Astrocyte (in vitro differentiated cells and primary cell): Measurements from ENCODE around the gene MAP6. TPM values are rescaled to one million over a fixed set of nuclear protein-coding genes. Genes with fewer than 3 reads are reported as not detected.

Experiments used
- DNase-seq: peaks from one replicate; pipeline ENCODE4 v3.0.0-alpha.2; 2010; ENCODE audit warnings: low read depth
- FAIRE-seq: peaks from 2 replicates; lab custom pipeline; 2011; peaks lifted over from hg19 to GRCh38; lab: Jason Lieb, UNC
- H2AFZ ChIP-seq: 2 replicates; pipeline ENCODE4 v1.6.0; 2012; ENCODE audit warnings: low read depth, low read length, inconsistent platforms
- H3K27ac ChIP-seq: 2 replicates; pipeline ENCODE4 v1.5.1; 2011; ENCODE audit warnings: low read depth, low read length, inconsistent platforms
- H3K27me3 ChIP-seq: 2 replicates; pipeline ENCODE4 v1.6.0; 2011; ENCODE audit warnings: low read length, inconsistent platforms; ENCODE audit not compliant: insufficient read depth
- H3K36me3 ChIP-seq: 2 replicates; pipeline ENCODE4 v1.5.1; 2011; ENCODE audit warnings: low read length, inconsistent platforms; ENCODE audit not compliant: insufficient read depth
- H3K4me1 ChIP-seq: 2 replicates; pipeline ENCODE4 v1.5.1; 2011; ENCODE audit warnings: low read length, inconsistent platforms; ENCODE audit not compliant: insufficient read depth
- H3K4me2 ChIP-seq: 2 replicates; pipeline ENCODE4 v1.6.0; 2012; ENCODE audit warnings: low read length, inconsistent platforms
- H3K4me3 ChIP-seq: 2 replicates; pipeline ENCODE4 v1.5.1; 2011; ENCODE audit warnings: low read depth, mild to moderate bottlenecking, low read length, inconsistent platforms; ENCODE audit not compliant: insufficient read depth
- H3K79me2 ChIP-seq: 2 replicates; pipeline ENCODE4 v1.6.0; 2012; ENCODE audit warnings: mild to moderate bottlenecking, low read length, inconsistent platforms; ENCODE audit not compliant: insufficient read depth
- H3K9ac ChIP-seq: 2 replicates; pipeline ENCODE4 v1.6.0; 2012; ENCODE audit warnings: mild to moderate bottlenecking, low read length, inconsistent platforms
- H3K9me3 ChIP-seq: 2 replicates; pipeline ENCODE4 v1.5.1; 2012; ENCODE audit warnings: low read depth, mild to moderate bottlenecking, low read length, inconsistent platforms; ENCODE audit not compliant: insufficient read depth
- H4K20me1 ChIP-seq: 2 replicates; pipeline ENCODE4 v1.6.0; 2012; ENCODE audit warnings: low read length, inconsistent platforms; ENCODE audit not compliant: insufficient read depth
- H3K27ac Mint-ChIP-seq: one replicate; pipeline ENCODE4 v1.8.0; 2021; ENCODE audit warnings: mild to moderate bottlenecking, mixed read lengths; ENCODE audit not compliant: unreplicated experiment
- H3K27me3 Mint-ChIP-seq: one replicate; pipeline ENCODE4 v1.8.0; 2021; ENCODE audit warnings: low read depth, mixed read lengths; ENCODE audit not compliant: unreplicated experiment
- H3K36me3 Mint-ChIP-seq: one replicate; pipeline ENCODE4 v1.8.0; 2021; ENCODE audit warnings: low read depth, mixed read lengths; ENCODE audit not compliant: unreplicated experiment
- H3K4me1 Mint-ChIP-seq: one replicate; pipeline ENCODE4 v1.8.0; 2021; ENCODE audit warnings: low read depth, mixed read lengths; ENCODE audit not compliant: unreplicated experiment
- H3K4me3 Mint-ChIP-seq: one replicate; pipeline ENCODE4 v1.8.0; 2021; ENCODE audit warnings: mild to moderate bottlenecking, moderate library complexity, mixed read lengths; ENCODE audit not compliant: unreplicated experiment
- H3K9me3 Mint-ChIP-seq: one replicate; pipeline ENCODE4 v1.8.0; 2021; ENCODE audit warnings: mild to moderate bottlenecking, mixed read lengths; ENCODE audit not compliant: unreplicated experiment
- CTCF ChIP-seq: IDR thresholded peaks from 2 replicates; pipeline ENCODE4 v1.5.1; 2011; ENCODE audit warnings: low read depth, mild to moderate bottlenecking, inconsistent platforms, low read length, moderate library complexity; ENCODE audit not compliant: insufficient read depth
- EZH2 ChIP-seq: IDR thresholded peaks from 2 replicates; pipeline ENCODE4 v1.6.1; 2012; ENCODE audit warnings: mild to moderate bottlenecking, low read length, inconsistent platforms; ENCODE audit not compliant: insufficient read depth
- total RNA-seq: library from RNA; stranded (reverse); gene quantifications from 2 replicates; pipeline ENCODE4 v1.2.1, GENCODE V29; 2021

Gene MAP6
- total RNA-seq, 1 donor from 2014 or later = 3.9 TPM

- Histone ChIP-seq H3K79me2 (no peaks in the 10 kb centered on the region), H3K36me3 (no peaks in the 10 kb centered on the region), H4K20me1 (no peaks in the 10 kb centered on the region), H3K27me3 (peaks cover 23% of the 10 kb centered on the region), H3K4me2 (no peak overlapping the region), H3K9me3 (no peaks in the 10 kb centered on the region), H2AFZ (no peak overlapping the region), H3K9ac (no peak overlapping the region), H3K27ac (no peak overlapping the region), H3K4me1 (no peaks in the 10 kb centered on the region), H3K4me3 (no peak overlapping the region)
- DNase-seq = no peak
- Mint-ChIP-seq H3K4me1 (no peaks in the 10 kb centered on the region), H3K27ac (no peak overlapping the region), H3K9me3 (peaks cover 6% of the 10 kb centered on the region), H3K4me3 (no peak overlapping the region), H3K36me3 (no peaks in the 10 kb centered on the region), H3K27me3 (peaks cover 26% of the 10 kb centered on the region)
- no peak for FAIRE-seq
- TF ChIP-seq EZH2 (no peak), CTCF (no peak)
Measured at GRCh38 chr11:75677275-75677674, 8.4 kb upstream of the MAP6 start.

- Mint-ChIP-seq H3K4me3 (no peak overlapping the region), H3K27me3 (peaks cover 53% of the 10 kb centered on the region), H3K9me3 (peaks cover 9% of the 10 kb centered on the region), H3K4me1 (no peaks in the 10 kb centered on the region), H3K36me3 (peaks cover 4% of the 10 kb centered on the region), H3K27ac (no peak overlapping the region)
- Histone ChIP-seq H2AFZ (no peak overlapping the region), H3K4me2 (no peak overlapping the region), H3K9ac (no peak overlapping the region), H3K36me3 (no peaks in the 10 kb centered on the region), H3K4me1 (no peaks in the 10 kb centered on the region), H3K79me2 (no peaks in the 10 kb centered on the region), H3K4me3 (no peak overlapping the region), H3K9me3 (no peaks in the 10 kb centered on the region), H3K27me3 (peaks cover 47% of the 10 kb centered on the region), H4K20me1 (no peaks in the 10 kb centered on the region), H3K27ac (no peak overlapping the region)
- DNase-seq (peak; percentile 47), FAIRE-seq (no peak)
- no peak for TF ChIP-seq CTCF
- no peak for TF ChIP-seq EZH2
Measured at GRCh38 chr11:75673977-75674582, 5.2 kb upstream of the MAP6 start.

GRCh38 chr11:75667831-75668450 lies 897 bp downstream of the MAP6 start:
- H4K20me1 ChIP-seq = no peaks in the 10 kb centered on the region
- H3K4me3 ChIP-seq = peak overlapping the region; percentile 51
- TF ChIP-seq EZH2 = no peak
- no peak for TF ChIP-seq CTCF
- peak overlapping the region; percentile 86 for H3K4me2 ChIP-seq
- Mint-ChIP-seq H3K9me3 (peaks cover 2% of the 10 kb centered on the region), H3K36me3 (peaks cover 4% of the 10 kb centered on the region), H3K4me1 (peaks cover 2% of the 10 kb centered on the region), H3K27me3 (peaks cover 62% of the 10 kb centered on the region), H3K4me3 (peak overlapping the region; percentile 84), H3K27ac (no peak overlapping the region)
- FAIRE-seq (no peak), DNase-seq (peak; percentile 15)
- H2AFZ ChIP-seq = peak overlapping the region; percentile 84
- peaks cover 6% of the 10 kb centered on the region for H3K4me1 ChIP-seq
- peaks cover 55% of the 10 kb centered on the region for H3K27me3 ChIP-seq
- H3K27ac ChIP-seq = no peak overlapping the region
- no peaks in the 10 kb centered on the region for H3K79me2 ChIP-seq
- H3K9ac ChIP-seq = peak overlapping the region; percentile 22
- H3K9me3 ChIP-seq = no peaks in the 10 kb centered on the region
- no peaks in the 10 kb centered on the region for H3K36me3 ChIP-seq
